Upper lobe of right lung (tissue), 1 donor: ENCODE data around the gene ACVR1B. TPM values are rescaled to one million over a fixed set of nuclear protein-coding genes. Genes with fewer than 3 reads are reported as not detected.

Source experiments
- ATAC-seq: fragments of 200-7000 bp; cut with Tn5 transposase; one replicate; pipeline ENCODE4 v1.9.1; 2020; ENCODE audit warnings: mild to moderate bottlenecking, moderate library complexity
- DNase-seq: peaks from one replicate; pipeline ENCODE4 v3.0.0-alpha.2; 2020
- H3K27ac ChIP-seq: fragments of 200-600 bp; one replicate; pipeline ENCODE4 v1.8.0; 2022
- H3K27me3 ChIP-seq: fragments of 200-600 bp; one replicate; pipeline ENCODE4 v1.8.0; 2022; ENCODE audit warnings: mild to moderate bottlenecking
- H3K36me3 ChIP-seq: fragments of 200-600 bp; one replicate; pipeline ENCODE4 v1.8.0; 2022
- H3K4me1 ChIP-seq: fragments of 200-600 bp; one replicate; pipeline ENCODE4 v1.8.0; 2022
- H3K4me3 ChIP-seq: fragments of 200-600 bp; one replicate; pipeline ENCODE4 v1.8.0; 2022; ENCODE audit warnings: mild to moderate bottlenecking
- H3K9me3 ChIP-seq: fragments of 200-600 bp; one replicate; pipeline ENCODE4 v1.8.0; 2022
- intact Hi-C: fragments of 100-400 bp; cut with DNase I; formaldehyde crosslinking; loops from one replicate; pipeline ENCODE4 v1.11.0; 2022
- total RNA-seq: library from RNA; stranded (reverse); fragmentation: NEBNext Ultra II Directional; extraction: Animal tissue kit (Norgen Biotek cat#: 25700); gene quantifications from one replicate; pipeline ENCODE4 v1.2.1, GENCODE V29; 2021
- TF ChIP-seq, protein P1 (sequence below): fragments of 200-600 bp; IDR thresholded peaks from one replicate; pipeline ENCODE4 v1.8.0; 2022; ENCODE audit warnings: antibody characterized with exemption
- donor health status: DM: no; HTN: yes; CAD: no; lungs with severe emphysema.

Gene ACVR1B
- total RNA-seq, 1 donor from 2014 or later, result 33.5 TPM

DNA sequence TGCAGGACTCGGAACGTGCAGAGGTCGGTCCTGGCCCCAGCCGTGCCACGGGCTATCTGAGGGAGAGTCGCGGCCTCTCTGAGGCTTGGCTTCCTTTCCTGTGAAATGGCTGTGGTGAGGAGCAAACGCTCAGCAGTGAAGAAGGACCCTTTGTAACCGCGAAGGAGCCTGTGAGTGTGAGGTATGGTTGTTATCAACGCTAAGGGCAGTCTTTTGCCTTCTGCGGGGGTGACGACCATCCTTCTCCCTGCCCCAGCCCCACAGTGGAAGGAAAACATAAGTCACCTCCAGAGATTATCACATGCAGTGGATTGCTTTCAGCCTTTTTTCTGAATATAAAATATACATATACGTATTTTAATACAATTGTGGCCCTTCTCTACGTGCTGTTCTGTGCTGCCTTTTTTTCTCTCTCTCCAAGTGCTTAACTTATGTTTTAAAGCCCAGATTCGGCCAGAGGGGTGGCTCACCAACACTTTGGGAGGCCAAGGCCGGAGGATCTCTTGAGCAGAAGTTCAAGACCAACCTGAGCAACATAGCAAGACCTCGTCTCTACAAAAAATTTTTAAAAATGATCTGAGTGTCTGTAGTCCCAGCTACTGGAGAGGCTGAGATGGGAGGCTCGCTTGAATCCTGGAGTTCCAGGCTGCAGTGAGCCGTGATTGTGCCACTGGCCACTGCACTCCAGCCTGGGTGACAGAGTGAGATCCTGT is 72.6 kb downstream of the ACVR1B start:
- H3K27me3 ChIP-seq, result no peaks in the 10 kb centered on the region
- intact Hi-C loops, result no loop called here
- TF ChIP-seq, protein P1, sequence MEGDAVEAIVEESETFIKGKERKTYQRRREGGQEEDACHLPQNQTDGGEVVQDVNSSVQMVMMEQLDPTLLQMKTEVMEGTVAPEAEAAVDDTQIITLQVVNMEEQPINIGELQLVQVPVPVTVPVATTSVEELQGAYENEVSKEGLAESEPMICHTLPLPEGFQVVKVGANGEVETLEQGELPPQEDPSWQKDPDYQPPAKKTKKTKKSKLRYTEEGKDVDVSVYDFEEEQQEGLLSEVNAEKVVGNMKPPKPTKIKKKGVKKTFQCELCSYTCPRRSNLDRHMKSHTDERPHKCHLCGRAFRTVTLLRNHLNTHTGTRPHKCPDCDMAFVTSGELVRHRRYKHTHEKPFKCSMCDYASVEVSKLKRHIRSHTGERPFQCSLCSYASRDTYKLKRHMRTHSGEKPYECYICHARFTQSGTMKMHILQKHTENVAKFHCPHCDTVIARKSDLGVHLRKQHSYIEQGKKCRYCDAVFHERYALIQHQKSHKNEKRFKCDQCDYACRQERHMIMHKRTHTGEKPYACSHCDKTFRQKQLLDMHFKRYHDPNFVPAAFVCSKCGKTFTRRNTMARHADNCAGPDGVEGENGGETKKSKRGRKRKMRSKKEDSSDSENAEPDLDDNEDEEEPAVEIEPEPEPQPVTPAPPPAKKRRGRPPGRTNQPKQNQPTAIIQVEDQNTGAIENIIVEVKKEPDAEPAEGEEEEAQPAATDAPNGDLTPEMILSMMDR, result no peak
- no peaks in the 10 kb centered on the region for H3K36me3 ChIP-seq
- H3K4me3 ChIP-seq, result peak overlapping the region; percentile 48
- no peak for ATAC-seq
- DNase-seq, result no peak
- H3K9me3 ChIP-seq, result no peaks in the 10 kb centered on the region
- H3K27ac ChIP-seq, result peak overlapping the region; percentile 1
- peaks cover 33% of the 10 kb centered on the region for H3K4me1 ChIP-seq

DNA sequence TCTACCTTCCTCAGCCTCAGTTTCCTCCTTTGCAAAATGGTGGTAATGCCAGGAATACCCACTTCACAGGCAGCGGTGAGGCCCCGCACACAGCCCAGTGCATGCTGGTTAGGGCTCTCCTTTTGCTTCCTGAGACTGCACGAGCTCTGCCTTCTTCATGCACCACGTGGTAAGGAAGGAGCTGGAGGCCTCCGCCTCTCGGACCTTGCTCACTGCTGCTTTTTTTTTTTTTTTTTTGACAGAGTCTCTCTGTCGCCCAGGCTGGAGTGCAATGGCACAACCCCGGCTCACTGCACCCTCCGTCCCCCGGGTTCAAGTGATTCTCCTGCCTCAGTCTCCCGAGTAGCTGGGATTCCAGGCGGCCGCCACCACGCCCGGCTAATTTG is 73.3 kb downstream of the ACVR1B start:
- H3K36me3 ChIP-seq, result no peaks in the 10 kb centered on the region
- peaks cover 33% of the 10 kb centered on the region for H3K4me1 ChIP-seq
- intact Hi-C loops, result loop anchor here (5.0 kb wide), 1 partner anchor 62 kb away; no protein-coding TSS in a partner anchor
- H3K9me3 ChIP-seq, result no peaks in the 10 kb centered on the region
- peak; percentile 68 for DNase-seq
- peak overlapping the region; percentile 48 for H3K4me3 ChIP-seq
- no peaks in the 10 kb centered on the region for H3K27me3 ChIP-seq
- H3K27ac ChIP-seq, result peak overlapping the region; percentile 77
- ATAC-seq, result peak; percentile 39
- TF ChIP-seq, protein P1, result no peak

DNA sequence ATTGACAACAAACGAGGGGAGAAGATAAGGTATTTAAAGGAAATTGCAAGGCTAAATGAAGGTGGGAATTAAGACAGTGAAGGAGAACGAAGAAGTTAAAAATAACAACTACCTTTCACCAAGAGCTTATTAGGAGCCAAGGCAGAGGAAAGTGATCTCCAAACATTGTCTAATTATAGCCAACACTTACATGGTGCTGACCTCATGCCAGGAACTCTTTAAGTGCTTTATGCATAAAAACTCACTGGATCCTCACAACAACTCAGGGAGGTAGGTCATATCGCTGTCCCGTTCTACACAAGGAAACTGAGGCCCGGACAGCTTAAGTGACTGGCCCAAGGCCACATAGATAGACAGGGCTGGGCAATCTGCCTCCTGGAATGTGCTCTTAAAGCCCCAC is 74.8 kb downstream of the ACVR1B start:
- no peaks in the 10 kb centered on the region for H3K9me3 ChIP-seq
- H3K4me3 ChIP-seq, result no peak overlapping the region
- H3K4me1 ChIP-seq, result peaks cover 22% of the 10 kb centered on the region
- H3K27me3 ChIP-seq, result no peaks in the 10 kb centered on the region
- TF ChIP-seq, protein P1, result no peak
- intact Hi-C loops, result loop anchor here (5.0 kb wide), 1 partner anchor 61 kb away; no protein-coding TSS in a partner anchor
- no peak for DNase-seq
- H3K27ac ChIP-seq, result no peak overlapping the region
- H3K36me3 ChIP-seq, result no peaks in the 10 kb centered on the region
- no peak for ATAC-seq

DNA sequence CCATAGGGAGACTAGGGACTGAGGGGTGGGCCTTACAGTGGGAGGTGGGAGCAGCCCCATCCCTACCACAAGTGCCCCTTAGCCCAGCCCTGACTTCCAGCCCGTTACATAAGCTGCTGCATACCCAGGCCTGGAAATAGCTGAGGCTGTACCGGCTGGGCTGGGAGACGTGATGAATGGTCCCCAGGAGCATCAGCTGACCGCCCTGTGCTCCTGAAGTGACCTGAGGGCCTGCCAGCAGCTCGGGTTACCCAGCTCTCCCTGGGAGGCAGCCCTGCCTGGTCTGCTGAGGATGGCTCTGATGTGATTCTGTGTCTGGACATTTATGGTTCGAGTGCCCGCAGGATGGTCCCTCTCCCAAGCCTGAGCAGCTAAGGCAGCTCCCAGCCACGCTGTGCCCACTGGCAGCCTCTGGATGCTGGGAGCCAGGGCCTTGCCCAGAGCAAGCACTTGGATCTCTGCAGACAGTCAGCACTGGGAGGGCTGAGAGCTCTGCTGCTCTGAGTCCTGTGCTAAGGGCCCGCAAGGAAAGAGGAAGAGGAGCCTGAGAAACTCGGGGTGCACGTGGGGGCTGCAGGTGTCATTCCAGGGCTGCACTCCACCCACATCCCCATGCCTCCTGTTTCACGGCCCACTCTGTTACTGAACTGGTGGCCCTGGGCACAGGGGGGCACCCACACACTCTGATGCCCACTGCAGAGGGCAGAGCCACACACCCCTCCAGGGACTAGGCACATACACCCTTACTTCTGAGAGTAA is 75.8 kb downstream of the ACVR1B start:
- H3K4me3 ChIP-seq, result no peak overlapping the region
- H3K27me3 ChIP-seq, result no peaks in the 10 kb centered on the region
- H3K36me3 ChIP-seq, result no peaks in the 10 kb centered on the region
- intact Hi-C loops, result loop anchor here (5.0 kb wide), 1 partner anchor 60 kb away; no protein-coding TSS in a partner anchor
- TF ChIP-seq, protein P1, result no peak
- DNase-seq, result no peak
- no peaks in the 10 kb centered on the region for H3K9me3 ChIP-seq
- peaks cover 25% of the 10 kb centered on the region for H3K4me1 ChIP-seq
- no peak overlapping the region for H3K27ac ChIP-seq
- no peak for ATAC-seq

DNA sequence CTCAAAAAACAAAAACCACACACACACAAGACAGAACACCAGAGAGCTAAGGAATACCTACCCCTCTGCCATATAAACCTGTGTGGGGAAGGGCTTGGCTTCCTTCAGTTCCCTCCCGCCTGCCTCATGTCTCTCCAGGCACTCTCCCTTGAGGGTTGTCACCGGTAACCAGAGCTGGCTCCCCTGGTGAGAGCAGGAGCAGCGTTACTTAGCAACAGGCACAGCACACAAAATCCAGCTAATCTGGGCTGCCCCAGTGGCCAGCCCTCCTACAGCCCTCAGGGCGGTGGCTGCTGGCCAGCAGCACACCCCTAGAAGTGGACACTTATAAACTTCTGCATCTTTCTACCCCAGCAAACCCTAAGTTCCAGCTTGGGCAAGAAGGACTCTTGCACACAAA is 78.2 kb downstream of the ACVR1B start:
- Histone ChIP-seq H3K27ac (no peak overlapping the region), H3K4me1 (peaks cover 28% of the 10 kb centered on the region), H3K27me3 (no peaks in the 10 kb centered on the region), H3K9me3 (no peaks in the 10 kb centered on the region), H3K4me3 (no peak overlapping the region), H3K36me3 (no peaks in the 10 kb centered on the region)
- DNase-seq (no peak), ATAC-seq (no peak)
- TF ChIP-seq, protein P1, result no peak
- intact Hi-C loops, result loop anchor here (5.0 kb wide), 1 partner anchor 58 kb away; no protein-coding TSS in a partner anchor
